GM21825 (cell line): ENCODE results near the gene HOTAIR.

Source experiments
- ATAC-seq: cut with Tn5 transposase; IDR thresholded peaks from one replicate; pipeline ENCODE4 v1.9.1; 2021; ENCODE audit warnings: mild to moderate bottlenecking, moderate library complexity; ENCODE audit not compliant: unreplicated experiment

The HOTAIR gene

GRCh38 chr12:53963005-53963404, 11.7 kb downstream of the HOTAIR start:
- ATAC-seq, result no peak

- no peak for ATAC-seq
These were observed 13.6 kb downstream of the HOTAIR start for GRCh38 chr12:53961025-53961761.

- ATAC-seq, result no peak
These were observed 14.3 kb downstream of the HOTAIR start for GRCh38 chr12:53960187-53961024.

- no peak for ATAC-seq
These were observed 15.4 kb downstream of the HOTAIR start for GRCh38 chr12:53959314-53959713.

- ATAC-seq, result no peak
These were observed 16.6 kb downstream of the HOTAIR start for GRCh38 chr12:53958128-53958527.

GRCh38 chr12:53956914-53957536, 17.7 kb downstream of the HOTAIR start:
- ATAC-seq, result no peak

- no peak for ATAC-seq
These were observed 18.4 kb downstream of the HOTAIR start for GRCh38 chr12:53956251-53956887.

GRCh38 chr12:53955776-53956250, 18.9 kb downstream of the HOTAIR start:
- ATAC-seq, result no peak

- ATAC-seq, result no peak
These were observed 19.5 kb downstream of the HOTAIR start for GRCh38 chr12:53955036-53955775.

GRCh38 chr12:53954694-53955035, 20.1 kb downstream of the HOTAIR start, which contains the start of gene HOXC12:
TSS of gene HOXC12 (plus strand) at chr12:53954903. CDS start at chr12:53954930, 27 bp downstream.
- ATAC-seq, result no peak

- ATAC-seq, result no peak
These were observed 20.7 kb downstream of the HOTAIR start for GRCh38 chr12:53953831-53954693.

- no peak for ATAC-seq
These were observed 21.7 kb downstream of the HOTAIR start for GRCh38 chr12:53952871-53953734.

- ATAC-seq, result no peak
These were observed 22.4 kb downstream of the HOTAIR start for GRCh38 chr12:53952335-53952694.

- ATAC-seq, result no peak
These were observed 23.0 kb downstream of the HOTAIR start for GRCh38 chr12:53951577-53952334.

- ATAC-seq, result no peak
These were observed 23.8 kb downstream of the HOTAIR start for GRCh38 chr12:53950789-53951576.

- no peak for ATAC-seq
These were observed 24.3 kb downstream of the HOTAIR start for GRCh38 chr12:53950437-53950773.
